Measurements from ENCODE around the gene FGFBP1. TPM values are rescaled to one million over a fixed set of nuclear protein-coding genes. Genes with fewer than 3 reads are reported as not detected.

Gene FGFBP1
- total RNA-seq, 1 donor from 2014 or later, result not detected

Other genes starting within 250 kb of the FGFBP1 start
- gene BST1, start 235.7 kb downstream of the FGFBP1 start, total RNA-seq, result 19.2 and 23.8 TPM in 2 replicates
- 0.04 and 0.07 TPM in 2 replicates for gene CD38, start 160.4 kb downstream of the FGFBP1 start, total RNA-seq
- not detected in 2 replicates for gene FGFBP2, start 24.4 kb upstream of the FGFBP1 start, total RNA-seq
- gene PROM1, start 145.3 kb upstream of the FGFBP1 start, total RNA-seq, result 0.07 TPM in 1 of 2 replicates, not detected in the other